HuH-7.5 (cell line): Measurements from ENCODE around the gene ENSA.
"Not testable (repeated sequence)": the region's sequence is repeated elsewhere in the genome, so short reads cannot be mapped to it uniquely, and the experiment has no call there.

Source experiments
- DNase-seq: peaks from one replicate; pipeline ENCODE4 v3.0.0; 2011; ENCODE audit warnings: low spot score

The ENSA gene, protein sequence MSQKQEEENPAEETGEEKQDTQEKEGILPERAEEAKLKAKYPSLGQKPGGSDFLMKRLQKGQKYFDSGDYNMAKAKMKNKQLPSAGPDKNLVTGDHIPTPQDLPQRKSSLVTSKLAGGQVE

GRCh38 chr1:150629115-150629928 lies at the start of gene ENSA:
ENSA (minus strand) TSS chr1:150629612; CDS start chr1:150629470, 142 bp downstream.
- peak; percentile 81 for DNase-seq

- no peak for DNase-seq
Measured at GRCh38 chr1:150678988-150679387, 49.6 kb upstream of the ENSA start.

DNA sequence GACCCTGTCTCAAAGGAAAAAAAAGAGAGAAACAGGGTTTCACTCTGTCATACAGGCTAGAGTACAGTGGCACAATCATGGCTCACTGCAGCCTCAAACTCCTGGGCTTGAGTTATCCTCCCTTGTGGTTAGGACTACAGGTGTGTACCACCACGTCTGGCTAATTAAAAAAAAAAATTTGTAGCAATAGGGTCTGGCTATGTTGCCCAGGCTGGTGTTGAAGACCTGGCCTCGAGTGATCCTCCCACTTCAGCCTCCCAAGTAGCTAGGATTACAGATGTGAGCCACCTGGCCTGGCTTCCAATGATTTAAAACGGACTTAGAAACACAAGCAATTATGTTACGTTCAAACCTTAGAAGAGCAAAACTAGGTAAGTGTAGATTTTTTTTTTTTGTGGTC lies 45.5 kb upstream of the ENSA start:
- no peak for DNase-seq

DNA sequence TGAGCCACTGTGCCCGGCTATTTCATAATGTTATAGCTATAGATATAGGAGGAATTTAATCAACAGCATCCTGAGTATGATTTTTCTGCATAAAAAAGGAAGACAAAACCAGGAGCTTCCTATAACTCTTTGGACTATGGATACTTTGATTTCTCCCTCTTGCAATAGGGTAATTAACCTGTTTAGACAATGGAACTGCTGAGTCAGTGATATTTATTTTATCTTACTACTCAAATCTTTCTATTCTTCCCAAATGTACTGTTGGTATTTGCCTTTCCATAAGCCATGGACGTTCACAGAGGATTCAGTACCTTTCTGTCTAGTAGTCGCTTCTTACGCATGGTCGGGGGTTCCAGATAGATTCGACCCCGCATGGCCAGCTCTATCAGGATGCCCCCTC lies 33.9 kb upstream of the ENSA start:
- no peak for DNase-seq

GRCh38 chr1:150662811-150663210 lies 33.4 kb upstream of the ENSA start:
- DNase-seq: no peak

DNA sequence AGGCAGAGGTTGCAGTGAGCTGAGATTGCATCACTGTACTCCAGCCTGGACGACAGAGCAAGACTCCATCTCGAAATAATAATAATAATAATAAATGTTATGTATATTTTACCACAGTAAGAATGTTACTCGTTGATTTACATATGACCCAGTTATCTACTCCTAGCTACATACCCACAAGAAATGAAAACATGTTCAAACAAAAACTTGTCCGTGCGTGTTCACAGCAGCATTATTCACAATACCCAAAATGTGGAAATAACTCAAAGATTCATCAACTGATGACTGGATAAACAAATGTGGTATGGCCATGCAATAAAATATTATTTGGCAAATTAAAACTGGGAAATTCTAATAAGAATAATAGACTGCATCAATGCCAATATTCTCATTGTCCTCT lies 31.7 kb upstream of the ENSA start:
- no peak for DNase-seq

DNA sequence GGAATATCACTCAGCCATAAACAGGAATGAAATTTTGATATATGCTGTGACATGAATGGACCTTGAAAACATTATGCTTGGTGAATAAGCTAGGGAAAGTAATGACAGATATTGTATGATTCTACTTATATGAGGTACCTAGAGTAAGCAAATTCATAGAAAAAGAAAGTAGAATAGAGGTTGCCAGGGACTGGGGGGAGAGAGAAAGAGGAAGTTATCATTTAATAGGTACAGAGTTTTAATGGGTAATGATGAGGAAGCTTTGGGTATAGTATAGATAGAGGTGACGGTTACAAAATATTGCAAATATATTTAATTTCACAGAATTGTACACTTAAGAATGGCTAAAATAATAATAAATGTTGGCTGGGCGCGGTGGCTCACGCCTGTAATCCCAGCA lies 31.2 kb upstream of the ENSA start:
- no peak for DNase-seq

- DNase-seq: not testable (repeated sequence)
Measured at GRCh38 chr1:150657064-150657463, 27.7 kb upstream of the ENSA start.

DNA sequence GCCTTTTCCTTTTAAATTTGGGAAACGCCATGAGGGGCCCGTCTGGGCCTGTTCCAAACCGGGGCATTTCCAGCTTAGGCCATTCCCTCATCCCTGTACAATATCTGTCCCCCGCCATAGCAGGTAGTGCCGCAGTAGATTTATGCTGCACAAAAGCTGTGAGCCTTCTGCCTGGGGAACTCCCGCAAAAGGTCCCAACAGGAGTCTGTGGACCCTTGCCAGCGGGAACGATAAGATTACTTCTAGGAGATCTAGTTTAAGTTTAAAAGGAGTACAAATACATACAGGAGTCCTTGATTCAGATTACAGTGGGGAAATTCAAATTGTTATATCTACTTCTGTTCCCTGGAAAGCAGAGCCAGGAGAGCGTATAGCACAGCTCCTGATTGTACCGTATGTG lies 25.2 kb upstream of the ENSA start:
- not testable (repeated sequence) for DNase-seq

- no peak for DNase-seq
Measured at GRCh38 chr1:150650193-150650592, 20.8 kb upstream of the ENSA start.

DNA sequence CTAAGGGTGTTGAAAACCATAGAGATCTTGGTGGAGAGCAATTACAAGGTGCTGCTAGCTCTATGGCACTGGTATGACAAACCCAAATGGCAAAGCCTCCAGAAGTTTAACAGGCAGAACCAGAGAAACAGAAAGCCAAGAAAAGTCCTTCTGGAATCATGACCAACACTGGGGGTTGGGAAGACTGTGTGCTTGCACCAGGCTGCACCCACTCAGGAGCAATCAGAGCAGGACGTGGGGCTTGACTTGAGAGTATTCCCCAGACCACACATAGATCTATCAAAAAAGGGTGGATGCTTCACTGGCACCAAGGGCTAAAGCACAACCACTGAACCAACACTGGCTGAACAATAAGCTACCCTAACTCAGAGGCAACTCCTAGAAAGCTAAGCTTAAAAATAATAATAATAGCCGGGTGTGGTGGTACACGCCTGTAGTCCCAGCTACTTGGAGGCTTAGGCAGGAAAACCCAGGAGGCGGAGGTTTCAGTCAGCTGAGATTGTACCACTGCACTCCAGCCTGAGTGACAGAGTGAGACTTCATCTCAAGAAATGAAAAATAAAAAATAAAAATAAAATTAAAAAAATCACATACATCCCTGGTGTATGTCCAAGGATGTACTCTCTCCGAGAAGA lies 20.1 kb upstream of the ENSA start:
- DNase-seq: no peak

GRCh38 chr1:150642296-150642695 lies 12.9 kb upstream of the ENSA start:
- DNase-seq: no peak

GRCh38 chr1:150641126-150641815 lies 11.9 kb upstream of the ENSA start:
- not testable (repeated sequence) for DNase-seq

GRCh38 chr1:150638430-150638829 lies 9.0 kb upstream of the ENSA start:
- not testable (repeated sequence) for DNase-seq

GRCh38 chr1:150634839-150635622 lies 5.6 kb upstream of the ENSA start:
- not testable (repeated sequence) for DNase-seq

- DNase-seq: no peak
Measured at GRCh38 chr1:150628766-150629114, 672 bp downstream of the ENSA start.

DNA sequence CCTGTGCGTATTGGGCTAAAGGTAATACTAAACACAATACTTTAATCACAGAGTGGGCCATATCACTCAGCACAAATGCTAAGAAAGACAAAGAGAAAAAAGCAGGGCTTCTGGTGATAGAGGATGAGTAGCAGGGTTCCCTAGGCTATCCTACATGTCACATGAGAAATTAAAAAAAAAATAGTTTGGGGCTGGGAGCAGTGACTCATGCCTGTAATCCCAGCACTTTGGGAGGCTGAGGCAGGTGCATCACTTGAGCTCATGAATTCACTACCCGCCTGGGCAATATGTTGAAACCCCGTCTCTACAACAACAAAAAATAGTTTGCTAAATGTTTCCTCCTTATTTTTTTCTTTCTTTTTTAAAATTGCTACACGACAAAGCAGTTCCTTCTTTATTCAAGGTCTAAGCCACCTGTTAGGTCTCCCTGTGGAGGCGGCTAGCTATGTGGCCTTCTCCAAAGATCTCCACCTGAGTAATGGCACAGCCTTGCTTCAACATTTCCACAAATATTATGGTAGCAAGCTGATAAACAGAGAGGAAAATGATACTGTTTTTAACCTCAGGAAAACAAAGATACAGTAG lies 1.5 kb downstream of the ENSA start:
- no peak for DNase-seq

DNA sequence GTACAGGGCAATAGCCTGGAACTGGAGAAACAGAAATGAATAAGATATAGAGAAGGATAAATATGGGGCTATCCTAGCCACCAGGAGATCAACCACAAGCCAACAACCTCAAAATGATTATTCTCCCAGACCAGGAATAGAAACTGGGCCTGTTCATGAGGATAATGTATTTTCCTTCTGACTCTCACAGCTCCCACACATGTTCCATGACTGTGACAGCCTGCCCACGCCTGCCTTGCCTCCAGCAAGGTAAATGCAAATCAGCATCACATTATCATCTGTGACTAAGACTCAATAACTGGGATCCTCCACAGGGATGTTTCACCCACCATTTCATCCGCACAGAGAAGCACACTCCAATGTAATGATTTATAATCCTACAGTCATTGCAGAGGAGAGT lies 3.3 kb downstream of the ENSA start:
- no peak for DNase-seq

DNA sequence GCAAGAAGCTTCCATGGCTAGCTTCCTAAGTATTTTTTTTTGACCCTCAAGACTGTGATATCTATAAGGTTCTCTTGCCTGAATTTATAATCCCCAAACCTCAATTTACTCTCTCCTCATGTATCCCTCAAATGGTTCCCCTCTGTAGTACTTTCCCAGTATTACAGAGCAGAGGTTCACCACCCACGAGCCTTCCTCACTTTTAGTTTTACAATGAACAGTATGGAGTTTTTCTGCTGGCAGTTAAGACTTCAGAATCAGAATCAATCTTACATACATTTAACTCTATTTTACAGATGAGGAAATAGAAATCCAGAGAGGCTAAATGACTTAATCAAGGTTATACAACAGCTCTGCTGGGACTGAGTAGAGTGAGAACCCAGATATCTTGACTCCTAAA lies 4.9 kb downstream of the ENSA start:
- DNase-seq: not testable (repeated sequence)

GRCh38 chr1:150624134-150624533 lies 5.3 kb downstream of the ENSA start:
- DNase-seq: not testable (repeated sequence)

GRCh38 chr1:150622303-150622975 lies 7.0 kb downstream of the ENSA start:
- no peak for DNase-seq
